Fibroblast of skin of left quadriceps (primary cell): ENCODE data around the gene PCBP1.
A peak's percentile ranks its signal among the peaks of the same experiment; 100 is the strongest.
"Not testable (repeated sequence)": the region's sequence is repeated elsewhere in the genome, so short reads cannot be mapped to it uniquely, and the experiment has no call there.

Source experiments
- DNase-seq, 2 experiments: peaks; one replicate each; pipeline ENCODE4 v3.0.0-alpha.2; 2013; ENCODE audit warnings: low read depth in 2 of 2

Gene PCBP1

GRCh38 chr2:70081221-70081620 lies 6.1 kb upstream of the PCBP1 start:
- no peak for DNase-seq

- DNase-seq = no peak
These were observed 3.7 kb upstream of the PCBP1 start for GRCh38 chr2:70083344-70084156.

- no peak for DNase-seq
These were observed 2.1 kb upstream of the PCBP1 start for GRCh38 chr2:70084973-70085710.

GRCh38 chr2:70085711-70086277 lies 1.5 kb upstream of the PCBP1 start:
- no peak for DNase-seq

DNA sequence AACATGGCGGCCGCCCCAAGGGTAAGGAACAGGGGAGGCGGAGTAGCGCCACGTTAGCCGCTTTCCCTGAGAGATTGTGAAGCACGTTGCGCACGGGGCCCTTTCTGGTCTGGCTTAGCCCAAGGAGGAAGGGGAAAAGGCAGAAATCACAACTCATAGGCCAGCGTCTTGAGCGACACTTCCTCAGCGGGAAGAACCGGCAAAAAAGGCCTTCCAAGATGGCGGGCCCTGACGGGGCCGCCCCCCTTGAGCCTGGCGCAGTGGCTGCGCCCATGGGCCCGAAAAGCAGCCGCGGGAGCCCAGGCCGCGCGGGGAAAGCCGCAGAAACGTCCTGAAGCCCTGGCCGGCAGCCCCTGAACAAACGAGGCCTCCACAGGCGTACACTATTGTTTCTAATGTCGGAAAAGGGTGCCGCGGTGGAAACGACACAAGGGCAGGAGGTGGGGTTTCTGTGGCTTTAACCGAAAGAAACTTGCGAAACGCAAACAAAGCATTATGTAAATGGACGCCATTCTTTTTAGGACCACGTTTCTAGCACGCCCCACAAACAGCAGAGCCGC lies 919 bp upstream of the PCBP1 start:
- peak; percentile 71 to 74 for DNase-seq

DNA sequence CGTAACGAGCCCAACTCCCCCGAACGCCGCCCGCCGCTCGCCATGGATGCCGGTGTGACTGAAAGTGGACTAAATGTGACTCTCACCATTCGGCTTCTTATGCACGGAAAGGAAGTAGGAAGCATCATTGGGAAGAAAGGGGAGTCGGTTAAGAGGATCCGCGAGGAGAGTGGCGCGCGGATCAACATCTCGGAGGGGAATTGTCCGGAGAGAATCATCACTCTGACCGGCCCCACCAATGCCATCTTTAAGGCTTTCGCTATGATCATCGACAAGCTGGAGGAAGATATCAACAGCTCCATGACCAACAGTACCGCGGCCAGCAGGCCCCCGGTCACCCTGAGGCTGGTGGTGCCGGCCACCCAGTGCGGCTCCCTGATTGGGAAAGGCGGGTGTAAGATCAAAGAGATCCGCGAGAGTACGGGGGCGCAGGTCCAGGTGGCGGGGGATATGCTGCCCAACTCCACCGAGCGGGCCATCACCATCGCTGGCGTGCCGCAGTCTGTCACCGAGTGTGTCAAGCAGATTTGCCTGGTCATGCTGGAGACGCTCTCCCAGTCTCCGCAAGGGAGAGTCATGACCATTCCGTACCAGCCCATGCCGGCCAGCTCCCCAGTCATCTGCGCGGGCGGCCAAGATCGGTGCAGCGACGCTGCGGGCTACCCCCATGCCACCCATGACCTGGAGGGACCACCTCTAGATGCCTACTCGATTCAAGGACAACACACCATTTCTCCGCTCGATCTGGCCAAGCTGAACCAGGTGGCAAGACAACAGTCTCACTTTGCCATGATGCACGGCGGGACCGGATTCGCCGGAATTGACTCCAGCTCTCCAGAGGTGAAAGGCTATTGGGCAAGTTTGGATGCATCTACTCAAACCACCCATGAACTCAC lies 673 bp downstream of the PCBP1 start:
- peak in 1 of 2 experiments; percentile 19 for DNase-seq

DNA sequence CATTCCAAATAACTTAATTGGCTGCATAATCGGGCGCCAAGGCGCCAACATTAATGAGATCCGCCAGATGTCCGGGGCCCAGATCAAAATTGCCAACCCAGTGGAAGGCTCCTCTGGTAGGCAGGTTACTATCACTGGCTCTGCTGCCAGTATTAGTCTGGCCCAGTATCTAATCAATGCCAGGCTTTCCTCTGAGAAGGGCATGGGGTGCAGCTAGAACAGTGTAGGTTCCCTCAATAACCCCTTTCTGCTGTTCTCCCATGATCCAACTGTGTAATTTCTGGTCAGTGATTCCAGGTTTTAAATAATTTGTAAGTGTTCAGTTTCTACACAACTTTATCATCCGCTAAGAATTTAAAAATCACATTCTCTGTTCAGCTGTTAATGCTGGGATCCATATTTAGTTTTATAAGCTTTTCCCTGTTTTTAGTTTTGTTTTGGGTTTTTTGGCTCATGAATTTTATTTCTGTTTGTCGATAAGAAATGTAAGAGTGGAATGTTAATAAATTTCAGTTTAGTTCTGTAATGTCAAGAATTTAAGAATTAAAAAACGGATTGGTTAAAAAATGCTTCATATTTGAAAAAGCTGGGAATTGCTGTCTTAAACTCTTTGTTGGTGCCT lies 1.4 kb downstream of the PCBP1 start:
- DNase-seq = no peak

DNA sequence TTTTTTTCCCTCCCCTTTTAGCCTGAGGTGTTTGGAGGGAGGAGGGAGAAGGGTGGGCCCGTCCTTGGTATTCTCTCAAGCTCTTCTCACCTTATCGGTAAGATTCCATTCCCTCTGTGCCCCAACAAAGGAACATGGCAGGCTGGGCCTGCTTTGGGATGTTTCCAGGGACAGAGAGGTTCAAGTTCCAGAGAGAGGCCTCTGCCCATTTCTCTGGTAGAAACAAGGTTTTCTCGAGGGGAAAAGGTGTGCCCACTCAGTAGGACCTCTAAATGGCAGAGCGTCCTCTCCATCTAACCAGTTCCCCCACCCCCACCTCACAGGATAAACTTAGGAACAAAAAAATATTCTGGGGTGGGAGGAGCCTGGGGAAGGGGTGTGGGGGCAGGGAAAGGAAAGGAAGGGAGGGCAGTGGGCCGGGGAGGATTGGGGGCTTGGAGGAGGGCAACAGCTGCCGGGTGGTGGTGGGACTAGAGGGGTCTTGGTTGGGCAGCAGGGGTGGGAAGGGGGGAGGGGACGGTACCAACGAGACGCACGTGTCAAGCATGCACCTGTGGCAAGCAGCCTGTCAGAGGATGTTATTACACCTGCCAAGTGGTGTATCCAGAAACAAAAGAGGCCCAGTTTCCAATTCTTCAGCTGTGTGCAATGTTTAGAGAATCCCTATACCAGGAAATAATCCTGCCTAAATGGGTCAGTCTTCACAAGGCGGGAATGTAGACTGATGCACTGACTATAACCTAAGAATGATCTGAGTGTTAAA lies 2.1 kb downstream of the PCBP1 start:
- DNase-seq = no peak

DNA sequence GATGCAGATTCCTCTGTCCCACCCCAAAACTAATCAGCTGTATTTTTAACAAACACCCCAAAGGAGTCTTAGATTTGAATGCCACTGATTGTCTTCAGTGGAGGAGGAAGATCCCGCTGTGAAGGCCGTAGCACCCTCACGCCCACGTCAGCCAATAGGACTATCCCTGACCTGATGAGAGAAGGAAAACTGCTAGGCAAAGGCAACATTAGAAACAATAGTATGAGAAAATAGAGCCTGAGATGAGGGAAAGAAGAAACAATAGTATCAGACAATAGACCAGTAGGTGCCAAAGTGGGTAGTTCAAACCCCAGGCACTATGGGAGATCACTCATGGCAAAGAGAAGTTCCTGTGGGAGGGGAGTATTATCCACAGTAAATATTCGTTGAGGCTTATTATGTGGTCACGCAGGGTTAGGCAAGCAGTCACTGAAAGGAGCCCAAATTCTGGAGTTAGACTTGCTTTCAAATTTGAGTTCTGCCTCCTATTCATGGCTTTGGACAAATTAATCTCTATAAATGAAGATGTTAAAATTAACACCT lies 2.8 kb downstream of the PCBP1 start:
- no peak for DNase-seq

- no peak for DNase-seq
These were observed 3.5 kb downstream of the PCBP1 start for GRCh38 chr2:70090706-70091334.

DNA sequence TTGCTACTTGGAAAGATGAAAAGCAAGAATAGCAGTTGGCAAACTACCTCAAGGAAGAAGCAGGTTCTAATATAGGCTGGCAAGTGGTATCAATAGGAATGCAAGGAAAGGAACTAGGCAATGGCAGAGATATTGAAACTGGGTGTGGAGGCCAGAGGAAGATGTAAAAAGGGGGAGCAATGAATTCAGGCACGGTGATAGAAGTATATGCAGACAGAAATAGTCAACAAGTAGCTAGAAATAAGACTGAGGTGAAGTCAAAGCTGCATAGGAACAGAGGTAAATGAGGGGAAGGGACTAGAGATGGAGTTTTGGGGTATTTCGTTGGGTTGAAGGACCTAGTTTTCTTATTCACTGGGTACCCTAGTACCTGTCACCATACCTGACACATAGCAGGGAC lies 4.1 kb downstream of the PCBP1 start:
- DNase-seq = no peak

DNA sequence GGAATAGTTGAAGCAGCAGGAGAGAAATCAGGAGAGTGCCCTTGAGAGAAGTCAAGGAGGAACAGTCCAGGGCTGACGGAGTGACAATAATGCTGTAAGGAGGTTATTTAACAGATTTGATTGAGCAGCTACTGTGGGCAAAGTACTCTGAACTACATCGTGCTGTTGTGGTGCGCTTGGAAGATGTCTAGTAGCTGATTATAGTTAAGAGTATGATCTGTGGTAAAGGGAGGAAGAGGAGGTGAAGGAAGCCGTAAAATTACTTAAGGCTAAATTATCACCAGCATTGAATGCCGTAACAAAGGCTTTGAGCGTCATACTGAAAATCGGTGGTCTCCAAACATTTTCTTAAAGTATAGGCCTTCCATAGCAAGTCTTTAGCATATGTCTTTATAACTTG lies 4.5 kb downstream of the PCBP1 start:
- no peak for DNase-seq

DNA sequence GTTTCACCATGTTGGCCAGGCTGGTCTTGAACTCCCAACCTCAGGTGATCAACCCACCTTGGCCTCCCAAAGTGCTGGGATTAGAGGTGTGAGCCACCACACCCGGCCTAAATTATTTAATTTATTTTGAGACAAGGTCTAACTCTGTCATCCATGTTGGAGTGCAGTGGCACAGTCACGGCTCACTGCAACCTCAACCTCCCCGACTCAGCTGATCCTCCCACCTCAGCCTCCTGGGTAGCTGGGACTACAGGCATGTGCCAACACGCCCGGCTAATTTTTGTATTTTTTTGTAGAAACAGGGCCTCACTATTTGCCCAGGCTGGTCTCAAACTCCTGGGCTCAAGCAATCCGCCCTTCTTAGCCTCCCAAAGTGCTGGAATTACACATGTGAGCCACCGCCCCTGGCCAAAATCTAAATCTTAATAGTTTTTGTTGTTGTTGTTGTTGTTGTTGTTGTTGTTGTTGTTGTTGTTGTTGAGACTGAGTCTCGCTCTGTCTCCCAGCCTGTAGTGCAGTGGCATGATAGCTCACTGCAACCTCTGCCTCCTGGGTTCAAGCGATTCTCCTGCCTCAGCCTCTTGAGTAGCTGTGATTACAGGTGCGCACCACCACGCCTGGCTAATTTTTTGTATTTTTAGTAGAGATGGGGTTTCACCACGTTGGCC lies 5.4 kb downstream of the PCBP1 start:
- DNase-seq = not testable (repeated sequence)

GRCh38 chr2:70094171-70094977 lies 7.1 kb downstream of the PCBP1 start:
- no peak for DNase-seq

DNA sequence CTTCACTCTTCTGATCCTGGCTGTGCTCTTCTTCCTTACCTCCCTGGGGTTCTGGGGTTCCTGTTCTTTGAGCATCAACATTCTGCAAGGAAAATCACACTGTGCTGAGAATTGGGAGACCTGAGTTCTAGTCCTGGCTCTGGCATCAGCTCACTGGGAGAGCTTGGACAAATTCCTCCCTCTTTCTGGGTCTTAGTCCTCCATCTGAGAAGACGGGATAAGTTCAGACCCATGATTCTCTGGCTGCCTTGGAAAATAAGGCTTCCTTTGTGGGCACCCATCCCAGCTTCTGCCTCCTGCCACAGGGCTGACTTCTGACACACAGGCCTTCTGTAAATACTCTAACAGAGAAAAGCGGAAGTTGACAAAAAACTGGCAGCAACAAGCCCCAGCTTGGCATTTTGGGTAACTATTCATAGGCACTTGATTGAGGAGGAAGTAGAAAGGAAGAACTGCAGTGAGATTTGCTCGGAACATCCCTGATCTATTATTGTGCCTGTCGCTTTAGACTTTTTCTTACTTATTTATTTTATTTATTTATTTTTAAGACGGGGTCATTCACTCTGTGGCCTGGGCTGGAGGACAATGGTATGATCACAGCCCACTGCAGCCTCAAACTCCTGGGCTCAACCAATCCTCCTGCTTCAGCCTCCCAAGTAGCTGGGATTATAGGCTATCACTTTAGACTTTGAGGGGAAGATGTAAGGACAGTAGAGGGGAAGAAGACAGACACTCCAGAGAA lies 7.9 kb downstream of the PCBP1 start:
- DNase-seq = no peak

GRCh38 chr2:70095720-70096670 lies 8.7 kb downstream of the PCBP1 start:
- DNase-seq = no peak
